NCI-H187 (cell line): ENCODE data around the gene PRRX2.
"Not testable (repeated sequence)": the region's sequence is repeated elsewhere in the genome, so short reads cannot be mapped to it uniquely, and the experiment has no call there.

Experiments
- DNase-seq, 2 experiments: peaks; one replicate each; lab custom pipeline; 2025; lab: John Stamatoyannopoulos, UW

The PRRX2 gene

DNA sequence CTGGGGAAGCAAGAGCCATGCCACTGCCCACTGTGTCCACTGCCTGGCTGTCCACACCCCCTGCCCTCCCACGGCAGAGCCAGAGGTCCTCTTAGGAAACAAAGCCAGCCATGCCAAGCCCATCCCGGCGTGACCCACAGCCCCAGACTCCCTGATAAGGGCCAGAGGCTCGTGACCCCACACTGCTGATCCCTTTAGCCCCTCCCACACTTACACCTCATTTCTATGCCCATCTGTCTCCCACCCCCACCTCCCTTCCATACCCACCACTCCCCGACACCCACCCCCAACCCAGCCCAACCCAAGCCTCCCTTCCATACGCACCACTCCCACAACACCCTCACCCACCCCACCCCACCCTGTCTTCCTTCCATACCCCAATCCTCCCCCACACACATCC lies 70.1 kb downstream of the PRRX2 start:
- DNase-seq: no peak

DNA sequence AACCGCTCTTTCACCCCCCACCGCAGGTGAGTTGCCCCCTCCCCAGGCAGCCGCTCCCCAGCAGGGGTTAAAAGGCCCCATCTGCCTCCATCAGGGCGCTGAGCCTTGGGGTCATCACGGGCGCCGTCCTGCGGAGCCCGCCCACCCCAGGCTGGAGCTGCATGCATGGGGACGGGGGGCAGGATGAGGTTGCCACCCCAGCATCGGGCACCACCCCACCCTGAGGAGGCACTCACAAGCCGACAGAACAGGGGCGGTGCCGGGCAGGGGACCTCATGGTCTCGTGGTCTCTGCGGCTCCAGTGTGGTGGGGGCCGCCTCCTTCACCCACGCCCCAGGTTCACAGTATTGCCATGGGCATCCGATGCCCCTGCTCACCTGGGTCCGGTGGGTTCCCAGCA lies 70.9 kb downstream of the PRRX2 start:
- DNase-seq: no peak

DNA sequence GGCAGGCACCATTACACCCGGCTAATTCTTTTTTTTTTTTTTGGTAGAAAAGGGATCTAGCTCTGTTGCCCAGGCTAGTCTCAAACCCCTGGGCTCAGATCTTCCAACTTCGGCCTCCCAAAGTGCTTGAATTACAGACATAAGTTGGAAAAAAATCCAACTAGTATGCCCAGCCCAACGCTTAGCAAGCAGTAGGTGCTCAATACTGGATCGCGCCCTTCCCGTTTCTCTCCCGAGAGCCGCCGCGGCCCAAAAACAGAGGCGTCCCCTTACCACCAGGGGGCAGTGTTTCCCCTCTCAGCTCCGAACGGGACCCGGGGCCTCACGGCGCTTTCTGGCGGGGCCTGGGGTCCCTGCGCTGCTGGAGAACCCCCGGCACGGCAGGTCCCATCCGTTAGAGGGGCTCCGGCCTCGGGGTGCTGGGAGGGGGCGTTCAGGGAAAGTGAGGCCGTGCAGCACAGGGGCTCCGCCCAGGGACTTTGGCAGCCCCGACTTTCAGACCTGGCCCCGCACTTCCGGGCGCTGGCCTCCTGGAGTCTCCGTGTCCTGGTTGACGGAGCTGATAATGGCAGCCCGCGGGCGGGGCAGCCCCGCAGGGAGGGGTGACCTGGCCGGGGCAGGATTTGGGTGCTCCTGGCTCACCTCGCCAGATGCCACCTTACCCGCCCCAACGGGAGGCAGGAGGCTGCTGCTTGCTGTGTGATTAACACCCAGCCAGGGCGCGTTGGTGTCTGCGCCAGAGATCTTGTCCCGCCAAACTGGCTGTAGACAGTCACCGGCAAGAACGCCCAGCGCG lies 72.2 kb downstream of the PRRX2 start:
- DNase-seq: peak in 1 of 2 experiments; percentile 8

DNA sequence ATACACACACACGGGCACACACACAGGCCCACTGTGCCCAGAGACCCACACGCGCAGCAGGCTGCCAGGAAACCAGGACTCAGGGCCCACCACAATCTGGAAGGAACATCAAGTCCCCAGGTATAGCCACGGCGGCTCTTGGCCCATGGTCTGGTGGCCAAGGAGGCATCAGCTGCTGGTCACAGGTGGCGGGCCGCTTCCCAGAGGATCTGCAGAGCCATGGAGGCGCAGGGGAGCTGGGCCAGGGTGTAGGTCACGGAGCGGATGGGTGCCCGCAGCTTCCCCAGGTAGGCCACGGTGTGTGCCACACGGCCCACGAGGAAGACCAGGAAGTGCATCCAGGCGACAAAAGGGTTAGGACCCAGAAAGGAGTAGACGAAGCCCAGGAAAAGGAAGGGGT lies 74.0 kb downstream of the PRRX2 start:
- DNase-seq: no peak

DNA sequence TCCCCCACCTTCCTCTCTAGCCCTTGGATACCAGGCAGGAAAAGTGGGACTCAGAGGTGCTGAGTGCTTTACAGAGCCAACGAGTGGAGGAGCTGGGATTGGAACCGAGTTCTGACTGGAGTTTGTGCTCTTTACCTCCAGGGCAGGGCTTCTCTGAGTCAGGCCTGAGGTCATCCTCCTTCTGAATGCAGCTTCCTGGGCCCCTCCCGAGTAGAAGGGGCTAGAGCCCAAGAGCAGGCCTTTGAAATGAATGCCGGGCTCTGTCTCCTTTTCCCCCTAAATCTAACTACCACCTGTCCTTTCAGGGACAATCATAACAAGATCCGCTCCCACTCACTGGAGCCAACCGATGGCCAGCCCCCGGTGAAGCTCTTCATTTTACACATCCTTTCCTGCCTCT lies 74.7 kb downstream of the PRRX2 start:
- no peak for DNase-seq

DNA sequence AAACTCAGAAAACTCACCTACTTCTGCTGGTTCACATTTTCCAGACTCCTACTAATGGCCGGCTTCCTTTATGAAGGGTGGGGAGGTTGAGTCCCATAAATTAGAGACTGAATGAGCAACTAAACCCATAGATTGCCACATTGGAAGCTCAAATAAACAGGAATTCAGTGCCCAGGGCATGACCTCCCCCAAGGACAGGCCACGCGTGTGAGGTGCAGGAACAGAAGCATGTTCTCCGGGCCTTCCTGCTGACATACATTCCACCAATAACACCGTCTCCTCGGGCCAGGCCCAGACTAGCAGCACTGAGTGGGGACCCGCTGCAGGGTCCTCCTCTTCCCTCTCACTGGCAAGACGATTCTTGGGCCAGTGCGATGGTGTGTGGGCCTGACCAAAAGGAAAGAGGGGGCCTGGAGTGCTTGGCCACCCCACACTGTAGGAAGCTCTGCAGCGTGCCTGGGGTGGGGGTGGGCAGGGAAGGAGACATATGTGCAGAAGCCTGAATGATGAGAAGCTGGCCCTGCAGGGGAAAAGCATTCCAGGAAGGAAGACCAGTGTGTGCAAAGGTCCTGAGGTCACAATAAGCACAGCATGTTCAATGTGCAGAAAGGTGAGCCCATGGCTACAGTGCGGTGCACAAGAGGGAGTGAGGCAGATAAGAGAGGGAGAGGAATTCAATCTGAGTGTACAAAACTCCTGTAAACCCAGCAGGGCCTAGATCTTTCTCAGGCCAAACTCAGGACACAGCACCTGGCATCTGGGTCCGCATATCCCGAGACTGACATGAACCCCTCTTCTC lies 75.4 kb downstream of the PRRX2 start:
- DNase-seq: no peak

DNA sequence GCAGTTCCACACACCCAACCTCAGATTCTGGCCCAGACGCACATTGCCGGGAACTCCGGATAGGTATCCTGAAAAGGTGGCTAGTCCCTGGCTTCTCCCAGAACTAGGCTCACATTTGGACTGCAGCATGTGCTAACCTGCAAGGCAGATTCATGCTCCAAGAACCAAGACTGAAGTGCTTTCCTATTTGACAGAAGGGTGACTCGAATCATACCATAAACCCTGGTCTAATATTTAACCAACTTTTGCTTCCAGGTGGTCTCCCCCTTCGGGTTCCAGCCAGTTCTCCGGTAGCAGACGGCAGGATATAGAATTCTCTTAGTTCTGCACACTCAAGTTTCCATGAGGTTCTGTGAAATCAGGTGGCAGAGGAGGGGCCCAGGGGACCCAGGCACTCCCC lies 79.8 kb downstream of the PRRX2 start:
- DNase-seq: no peak

DNA sequence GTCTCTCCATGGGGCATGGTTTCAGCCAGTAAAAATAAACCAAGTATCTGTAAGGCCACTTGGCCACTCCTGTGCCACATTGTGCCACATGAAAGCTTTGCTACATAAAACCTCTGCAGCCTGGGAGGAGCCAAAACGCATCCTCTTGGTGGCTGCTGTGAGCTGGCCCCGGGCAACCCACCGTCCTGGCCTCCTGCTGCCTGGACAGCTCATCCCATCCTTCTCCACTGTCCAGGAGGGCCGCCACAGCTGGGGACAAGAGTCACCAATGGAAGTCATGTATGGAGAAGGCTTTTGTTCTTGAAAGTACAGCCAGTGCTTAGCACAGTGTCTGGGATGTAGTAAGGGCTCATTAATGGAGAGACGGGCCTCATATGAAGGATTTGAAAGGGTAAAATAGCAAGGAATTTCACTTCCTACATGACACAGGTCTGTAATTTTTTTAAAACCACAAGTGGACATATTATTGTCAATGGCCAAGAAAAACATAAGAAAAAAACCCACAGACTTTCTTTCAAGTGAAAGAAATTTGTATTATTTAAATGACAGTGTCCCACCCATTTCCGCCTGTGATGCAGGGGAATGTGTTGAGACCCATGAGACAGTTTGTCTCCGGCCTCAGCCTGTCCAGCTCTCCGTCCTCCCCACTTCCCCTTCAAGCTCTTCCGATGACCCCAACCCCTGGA lies 80.8 kb downstream of the PRRX2 start:
- DNase-seq: no peak

DNA sequence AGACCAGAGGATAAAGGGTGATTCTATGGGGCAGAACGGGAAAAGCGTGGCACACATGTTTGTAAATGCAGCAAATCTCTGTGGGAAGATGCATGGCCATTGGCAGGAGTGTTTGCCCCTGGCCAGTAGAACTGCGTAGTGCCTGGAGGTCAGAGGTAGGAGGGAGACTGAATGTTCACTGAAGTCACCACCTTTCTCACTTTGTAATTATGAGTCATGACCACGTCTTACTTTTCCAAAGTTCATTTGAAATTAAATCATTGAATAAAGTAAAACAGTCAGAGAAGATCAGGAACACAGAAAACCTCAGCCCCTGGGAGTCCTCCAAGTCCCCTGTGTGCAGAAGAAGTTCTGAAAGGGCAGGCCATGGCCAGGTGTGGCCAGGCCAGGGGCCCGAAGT lies 82.8 kb downstream of the PRRX2 start:
- no peak for DNase-seq

DNA sequence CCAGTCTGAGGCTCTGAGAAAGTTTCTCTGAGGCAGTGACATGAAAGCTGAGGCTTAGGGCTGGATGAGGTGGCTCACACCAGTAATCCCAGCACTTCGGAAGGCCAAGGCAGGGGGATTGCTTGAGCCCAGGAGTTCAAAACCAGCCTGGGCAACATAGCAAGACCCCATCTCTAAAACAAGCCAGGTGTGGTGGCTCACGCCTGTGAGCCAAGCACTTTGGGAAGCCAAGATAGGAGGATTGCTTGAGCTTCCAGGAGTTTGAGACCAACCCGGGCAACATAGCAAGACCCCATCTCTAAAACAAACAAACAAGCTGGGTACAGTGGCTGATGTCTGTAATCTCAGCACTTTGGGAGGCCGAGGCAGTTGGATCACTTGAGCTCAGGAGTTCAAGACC lies 83.6 kb downstream of the PRRX2 start:
- not testable (repeated sequence) for DNase-seq

DNA sequence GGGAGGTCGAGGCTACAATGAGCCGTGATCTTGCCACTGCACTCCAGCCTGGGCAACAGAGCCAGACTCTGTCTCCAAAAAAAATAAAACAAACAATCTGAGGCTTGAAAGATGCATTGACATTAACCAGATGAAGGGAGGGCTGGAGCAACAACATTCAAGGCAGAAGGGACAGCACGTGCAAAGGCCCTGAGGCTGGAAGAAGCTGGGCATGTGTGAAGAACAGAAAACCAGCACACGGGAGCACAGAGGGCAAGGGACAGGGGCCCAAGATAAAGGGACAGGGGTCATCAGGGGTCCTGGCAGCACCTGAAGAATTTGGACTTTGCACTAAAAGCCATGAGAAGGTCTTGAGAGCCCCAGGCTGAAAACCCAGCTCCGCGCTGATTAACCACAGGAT lies 84.1 kb downstream of the PRRX2 start:
- no peak for DNase-seq

DNA sequence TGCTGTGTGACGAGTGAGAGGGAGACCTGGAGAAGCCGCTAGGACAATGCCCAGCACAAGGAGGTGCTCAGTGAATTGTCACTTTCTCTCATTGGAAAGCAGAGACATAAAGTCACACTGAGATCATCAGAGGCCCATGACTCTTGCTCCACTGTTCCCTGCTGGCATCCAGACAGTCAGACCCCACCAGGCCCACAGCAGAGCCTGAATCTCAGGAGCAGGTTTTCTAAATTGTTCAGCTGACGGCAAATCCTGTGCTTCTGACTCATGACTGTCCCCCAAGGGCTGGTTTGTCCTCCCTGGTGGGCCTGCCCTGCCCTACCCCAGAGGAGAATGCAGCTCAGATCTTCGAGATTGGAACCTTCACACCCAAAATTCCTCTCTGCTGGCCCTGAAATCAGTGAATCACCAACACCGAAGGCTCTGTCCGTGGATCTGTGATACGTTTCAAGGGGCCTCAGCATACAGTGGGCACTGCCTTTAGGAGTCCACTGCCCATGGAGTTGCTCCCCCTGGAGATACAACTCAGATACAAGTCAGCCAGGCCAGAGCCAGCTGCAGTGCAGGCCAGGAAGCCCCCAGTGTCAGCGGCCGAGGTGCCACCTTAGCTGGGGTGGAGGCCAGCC lies 84.7 kb downstream of the PRRX2 start:
- DNase-seq: no peak

DNA sequence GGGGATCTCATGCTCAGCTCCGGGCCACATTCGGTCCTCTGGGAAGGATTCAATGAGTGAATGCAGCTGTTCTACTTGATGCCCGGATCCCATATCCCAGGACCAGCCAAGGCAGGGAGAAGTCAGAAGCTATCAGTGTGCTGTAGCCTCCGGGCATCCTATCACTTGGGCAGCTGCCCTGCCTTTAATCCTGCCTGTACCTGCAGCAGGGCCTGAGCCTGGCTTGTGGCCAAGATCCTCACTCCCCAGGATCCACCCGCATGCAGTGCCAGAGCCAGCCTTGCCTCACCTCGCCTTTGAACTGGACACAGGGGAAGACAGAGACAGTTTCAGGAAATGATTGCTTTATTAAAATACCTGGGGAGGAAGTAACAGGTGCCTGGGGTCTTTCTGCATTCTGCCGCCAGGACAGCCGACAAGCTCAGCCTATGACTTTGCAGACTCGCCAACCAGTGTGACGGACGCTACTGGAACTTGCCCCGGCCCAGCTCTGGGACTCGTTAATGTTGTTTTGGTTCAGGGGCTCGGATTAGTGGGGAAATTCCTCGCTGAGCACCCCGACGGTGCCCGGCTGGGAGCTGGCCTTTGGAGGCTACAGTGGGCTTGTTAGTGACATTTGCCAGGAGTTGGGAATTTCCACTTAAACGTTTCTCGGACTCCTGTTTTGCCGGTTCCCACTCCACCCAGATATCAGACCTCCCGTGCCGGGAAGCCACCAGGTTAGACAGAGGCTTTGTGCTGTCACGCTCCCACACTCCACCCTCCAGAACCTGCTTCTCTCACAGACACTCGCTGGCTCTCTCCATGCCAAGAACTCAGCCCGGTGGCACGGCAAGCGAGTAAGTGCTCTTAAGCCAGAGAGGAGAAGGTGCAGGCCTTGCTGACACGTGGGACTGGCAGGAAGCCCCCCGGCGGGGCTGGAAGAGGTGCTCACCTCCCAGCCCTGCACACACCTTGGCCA lies 86.7 kb downstream of the PRRX2 start:
- no peak for DNase-seq

DNA sequence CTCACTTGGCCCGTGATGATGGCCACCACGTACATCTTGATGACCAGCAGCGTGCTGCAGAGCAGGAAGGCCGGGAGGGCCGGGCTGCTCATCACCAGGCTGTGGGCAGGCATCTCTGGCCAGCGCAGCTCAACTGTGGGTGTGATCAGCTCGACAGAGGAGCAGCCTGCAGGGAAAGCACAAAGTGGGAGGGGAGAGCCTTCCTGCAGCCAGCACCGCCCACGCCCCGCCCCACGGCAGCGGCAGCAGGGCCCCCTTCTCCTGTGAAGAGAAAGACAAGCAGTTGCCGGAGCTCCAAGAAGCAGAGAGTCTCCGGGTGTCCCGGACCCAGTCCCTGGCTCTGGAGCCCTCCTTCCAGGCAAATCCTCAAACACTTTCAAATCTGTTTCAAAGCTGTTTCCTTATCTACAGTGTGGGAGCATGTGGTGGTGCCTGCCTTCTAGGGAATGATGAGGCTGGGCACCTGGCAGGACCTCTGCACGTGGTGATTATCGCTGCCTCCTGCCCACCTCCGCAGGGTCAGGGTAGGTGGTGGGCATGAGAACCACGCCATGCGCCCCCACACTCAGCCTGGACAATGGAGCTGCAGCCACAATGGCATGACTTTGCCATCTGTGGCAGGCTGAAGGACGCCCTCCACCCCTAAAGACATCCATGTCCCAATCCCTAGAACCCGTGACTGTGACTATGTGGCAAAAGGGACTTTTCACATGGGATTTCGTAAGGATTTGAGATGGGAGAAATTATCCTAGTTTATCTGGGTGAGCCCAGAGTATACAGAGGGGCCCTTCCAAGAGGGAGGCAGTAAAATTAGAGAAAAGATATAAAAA lies 87.7 kb downstream of the PRRX2 start, which contains the start of gene PTGES:
PTGES (minus strand) TSS at position 143 of the 830 bp plus-strand sequence; CDS start at position 113, 30 bp downstream.
- no peak for DNase-seq

DNA sequence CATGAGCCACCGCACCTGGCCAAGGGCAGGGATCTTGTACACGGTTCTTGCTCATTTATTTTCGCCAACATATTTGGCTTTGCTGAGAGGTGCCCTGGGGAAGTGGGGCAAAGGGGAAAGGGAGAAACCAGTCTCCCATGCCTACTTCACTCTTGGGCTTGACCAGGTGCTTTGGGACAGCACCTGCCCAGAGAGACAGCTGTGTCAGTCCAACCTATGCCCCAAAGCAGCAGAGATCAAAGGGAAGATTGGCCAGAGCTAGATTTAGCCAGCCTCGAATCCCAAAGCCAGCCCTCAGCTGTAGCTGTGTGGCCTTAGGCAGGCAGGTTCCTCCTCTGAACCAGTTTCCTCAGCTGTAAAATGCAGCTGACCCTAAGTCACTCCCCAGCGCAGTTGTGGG lies 89.7 kb downstream of the PRRX2 start:
- DNase-seq: no peak

DNA sequence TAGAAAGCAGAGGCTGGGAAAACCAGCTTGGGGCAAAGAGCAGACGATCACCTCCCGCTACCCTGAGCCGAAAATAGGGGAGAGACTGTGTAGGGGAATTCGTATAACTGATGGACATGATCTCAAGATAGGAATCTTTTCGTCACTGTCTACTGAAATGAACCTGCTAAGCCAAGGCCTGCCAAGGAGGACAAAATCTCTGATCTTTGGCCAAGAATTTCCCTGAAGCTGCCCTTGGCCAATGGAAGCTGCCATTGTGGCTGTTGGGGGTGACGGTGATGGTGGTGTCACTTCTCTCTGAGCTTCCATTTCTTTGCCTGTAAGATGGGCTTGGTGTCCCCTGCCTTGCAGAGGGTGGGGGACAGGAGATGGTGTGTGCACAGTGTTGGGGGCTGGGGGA lies 90.7 kb downstream of the PRRX2 start:
- DNase-seq: no peak

DNA sequence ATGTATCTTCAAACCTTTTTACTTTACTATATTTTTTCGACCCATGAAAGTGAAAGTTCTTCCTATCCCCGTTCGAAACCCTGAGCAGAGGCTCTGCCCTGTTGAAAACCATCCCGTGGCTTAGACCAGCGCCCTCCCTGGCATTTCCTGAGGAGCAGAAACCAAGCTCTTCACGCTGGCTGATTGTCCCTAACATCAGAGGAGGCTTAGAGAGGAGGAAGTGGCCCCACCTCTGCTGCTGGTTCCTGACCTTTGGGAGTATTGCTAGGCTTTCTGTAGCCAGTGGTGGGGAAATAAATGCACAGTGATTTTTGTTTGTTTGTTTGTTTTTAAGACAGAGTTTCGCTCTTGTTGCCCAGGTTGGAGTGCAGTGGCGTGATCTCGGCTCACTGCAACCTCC lies 91.6 kb downstream of the PRRX2 start:
- DNase-seq: no peak

DNA sequence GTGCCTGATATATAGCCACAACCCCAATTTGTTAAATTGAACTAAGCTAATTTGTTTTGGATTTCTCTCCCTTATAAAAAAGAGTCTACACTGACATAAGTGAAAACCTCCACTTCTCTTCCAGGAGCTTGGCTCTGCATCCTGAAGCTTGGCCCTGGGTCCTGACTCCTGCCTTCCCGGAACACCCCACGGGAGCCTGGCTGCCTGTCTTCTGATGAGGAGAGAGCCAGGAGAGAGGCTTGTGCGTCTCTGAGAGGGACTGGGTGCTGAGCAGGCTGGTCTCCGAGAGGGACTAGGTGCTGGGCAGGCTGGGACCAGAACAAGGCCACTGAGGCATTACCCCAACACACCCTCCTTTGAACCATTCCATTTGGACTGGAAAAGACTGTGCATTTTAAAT lies 93.9 kb downstream of the PRRX2 start:
- no peak for DNase-seq

DNA sequence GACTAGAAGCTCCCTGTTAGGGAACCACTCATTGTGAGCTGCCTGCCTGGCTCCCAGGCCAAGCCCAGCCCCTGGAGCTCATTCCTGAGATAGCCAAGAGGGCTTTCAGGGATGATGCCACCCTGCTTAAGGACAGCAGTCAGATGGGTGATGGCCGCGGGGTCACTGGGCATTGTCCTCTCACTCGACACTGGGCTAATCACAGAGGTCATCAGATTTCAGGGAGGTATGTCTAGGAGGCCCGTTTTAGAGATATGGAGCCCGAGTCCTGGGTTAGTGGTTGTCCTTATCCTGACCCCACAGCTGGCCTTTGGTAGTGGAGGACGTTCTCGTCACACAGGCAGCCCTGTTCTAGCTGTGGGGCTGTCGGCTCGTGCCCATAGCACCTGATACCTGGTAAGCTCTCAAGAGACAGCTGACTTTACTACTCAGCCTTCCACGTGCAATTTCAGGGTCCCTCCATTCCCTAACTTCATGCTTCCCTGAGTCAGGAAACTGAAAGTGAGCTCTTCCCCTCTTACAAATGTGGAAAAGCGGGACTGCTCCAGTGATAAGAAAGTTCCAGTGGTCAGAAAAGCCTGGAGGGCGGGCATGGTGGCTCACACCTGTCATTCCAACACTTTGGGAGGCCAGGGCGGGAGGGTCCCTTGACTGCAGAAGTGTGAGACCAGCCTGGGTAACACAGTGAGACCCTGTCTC lies 94.5 kb downstream of the PRRX2 start:
- DNase-seq: no peak

DNA sequence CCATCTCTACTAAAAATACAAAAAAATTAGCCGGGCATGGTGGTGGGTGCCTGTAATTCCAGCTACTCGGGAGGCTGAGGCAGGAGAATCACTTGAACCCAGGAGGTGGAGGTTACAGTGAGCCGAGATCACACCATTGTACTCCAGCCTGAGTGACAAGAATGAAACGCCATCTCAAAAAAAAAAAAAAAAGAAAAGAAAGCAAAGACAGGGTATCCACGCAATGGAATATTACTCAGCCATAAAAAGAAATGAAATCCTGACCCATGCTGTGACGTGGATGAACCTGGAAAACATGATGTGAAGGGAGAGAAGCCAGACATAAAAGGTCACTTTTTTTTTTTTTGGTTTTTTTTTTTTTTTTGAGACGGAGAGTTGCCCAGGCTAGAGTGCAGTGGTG lies 95.3 kb downstream of the PRRX2 start:
- DNase-seq: not testable (repeated sequence)
